Mammary epithelial cell (primary cell): ENCODE data around the gene SPTBN2.

Source experiments
- CTCF ChIP-seq, 2 donors: IDR thresholded peaks in 1 of 2; conservative IDR thresholded peaks in 1 of 2; 2 replicates each; pipeline ENCODE4 v1.5.1; 2011 to 2012; ENCODE audit warnings: inconsistent platforms in 2 of 2, low read length in 2 of 2, mild to moderate bottlenecking in 2 of 2, control low read depth in 1 of 2, low read depth in 1 of 2; ENCODE audit not compliant: insufficient read depth in 1 of 2; ENCODE audit errors: extremely low read depth in 1 of 2
- EZH2 ChIP-seq: IDR thresholded peaks from 2 replicates; pipeline ENCODE4 v1.6.1; 2012; ENCODE audit warnings: low read length, inconsistent platforms, borderline replicate concordance

GRCh38 chr11:66684635-66685034, 44.4 kb downstream of the SPTBN2 start:
- TF ChIP-seq CTCF (conservative IDR thresholded peaks at IDR 0.05 in 1 of 2, IDR thresholded peaks at IDR 0.05 in 1 of 2; ENCODE audit: extremely low read depth in 1 of 2, insufficient read depth in 1 of 2, low read depth in 1 of 2, low read length in 2 of 2), result no peak
- no peak for TF ChIP-seq EZH2
